ENCODE results near the gene MS4A10.

DNA sequence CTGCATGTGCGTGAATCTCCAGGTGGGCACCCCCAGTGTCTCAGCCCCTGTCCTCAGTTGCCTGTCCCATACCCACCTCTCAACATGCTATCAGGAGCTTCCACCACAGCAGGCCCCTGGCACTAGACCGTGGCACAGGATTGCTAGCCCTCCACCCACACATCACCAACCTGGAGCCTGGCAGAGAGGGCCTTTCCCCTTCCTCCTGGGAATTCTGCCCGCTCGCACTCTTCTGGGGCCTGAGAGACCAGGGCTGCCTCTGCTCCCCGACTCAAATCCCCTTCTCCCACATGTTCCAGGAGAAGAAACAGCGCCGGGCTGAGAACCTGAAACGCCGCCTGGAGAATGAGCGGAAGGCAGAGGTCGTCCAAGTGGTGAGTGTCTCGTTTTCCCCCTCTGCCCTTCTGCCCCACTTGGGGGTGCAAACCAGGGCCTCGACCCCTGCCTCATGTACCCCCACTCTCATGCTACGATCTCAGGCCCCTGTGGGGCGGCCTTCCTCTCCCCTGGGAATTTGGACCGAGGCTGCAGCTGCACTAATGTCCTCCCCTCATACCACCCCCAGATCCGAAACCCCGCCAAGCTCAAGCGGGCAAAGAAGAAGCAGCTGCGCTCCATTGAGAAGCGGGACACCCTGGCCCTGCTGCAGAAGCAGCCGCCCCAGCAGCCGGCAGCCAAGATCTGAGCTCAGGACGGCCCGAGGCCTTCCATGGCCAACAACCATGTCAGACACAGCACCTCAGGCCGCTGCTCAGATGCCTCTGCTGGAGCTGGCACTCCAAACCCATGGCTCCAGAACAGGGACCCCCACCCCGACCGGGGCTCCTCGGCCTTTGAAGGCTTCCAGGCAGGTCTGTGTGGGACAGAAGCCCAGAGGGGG is 64.7 kb downstream of the MS4A10 start:
- no peak for TF ChIP-seq POLR2AphosphoS5 (IDR thresholded peaks at IDR 0.05)
- TF ChIP-seq, protein P1, sequence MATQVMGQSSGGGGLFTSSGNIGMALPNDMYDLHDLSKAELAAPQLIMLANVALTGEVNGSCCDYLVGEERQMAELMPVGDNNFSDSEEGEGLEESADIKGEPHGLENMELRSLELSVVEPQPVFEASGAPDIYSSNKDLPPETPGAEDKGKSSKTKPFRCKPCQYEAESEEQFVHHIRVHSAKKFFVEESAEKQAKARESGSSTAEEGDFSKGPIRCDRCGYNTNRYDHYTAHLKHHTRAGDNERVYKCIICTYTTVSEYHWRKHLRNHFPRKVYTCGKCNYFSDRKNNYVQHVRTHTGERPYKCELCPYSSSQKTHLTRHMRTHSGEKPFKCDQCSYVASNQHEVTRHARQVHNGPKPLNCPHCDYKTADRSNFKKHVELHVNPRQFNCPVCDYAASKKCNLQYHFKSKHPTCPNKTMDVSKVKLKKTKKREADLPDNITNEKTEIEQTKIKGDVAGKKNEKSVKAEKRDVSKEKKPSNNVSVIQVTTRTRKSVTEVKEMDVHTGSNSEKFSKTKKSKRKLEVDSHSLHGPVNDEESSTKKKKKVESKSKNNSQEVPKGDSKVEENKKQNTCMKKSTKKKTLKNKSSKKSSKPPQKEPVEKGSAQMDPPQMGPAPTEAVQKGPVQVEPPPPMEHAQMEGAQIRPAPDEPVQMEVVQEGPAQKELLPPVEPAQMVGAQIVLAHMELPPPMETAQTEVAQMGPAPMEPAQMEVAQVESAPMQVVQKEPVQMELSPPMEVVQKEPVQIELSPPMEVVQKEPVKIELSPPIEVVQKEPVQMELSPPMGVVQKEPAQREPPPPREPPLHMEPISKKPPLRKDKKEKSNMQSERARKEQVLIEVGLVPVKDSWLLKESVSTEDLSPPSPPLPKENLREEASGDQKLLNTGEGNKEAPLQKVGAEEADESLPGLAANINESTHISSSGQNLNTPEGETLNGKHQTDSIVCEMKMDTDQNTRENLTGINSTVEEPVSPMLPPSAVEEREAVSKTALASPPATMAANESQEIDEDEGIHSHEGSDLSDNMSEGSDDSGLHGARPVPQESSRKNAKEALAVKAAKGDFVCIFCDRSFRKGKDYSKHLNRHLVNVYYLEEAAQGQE (IDR thresholded peaks at IDR 0.05; ENCODE audit: borderline replicate concordance) = no peak
- TF ChIP-seq, protein P2, sequence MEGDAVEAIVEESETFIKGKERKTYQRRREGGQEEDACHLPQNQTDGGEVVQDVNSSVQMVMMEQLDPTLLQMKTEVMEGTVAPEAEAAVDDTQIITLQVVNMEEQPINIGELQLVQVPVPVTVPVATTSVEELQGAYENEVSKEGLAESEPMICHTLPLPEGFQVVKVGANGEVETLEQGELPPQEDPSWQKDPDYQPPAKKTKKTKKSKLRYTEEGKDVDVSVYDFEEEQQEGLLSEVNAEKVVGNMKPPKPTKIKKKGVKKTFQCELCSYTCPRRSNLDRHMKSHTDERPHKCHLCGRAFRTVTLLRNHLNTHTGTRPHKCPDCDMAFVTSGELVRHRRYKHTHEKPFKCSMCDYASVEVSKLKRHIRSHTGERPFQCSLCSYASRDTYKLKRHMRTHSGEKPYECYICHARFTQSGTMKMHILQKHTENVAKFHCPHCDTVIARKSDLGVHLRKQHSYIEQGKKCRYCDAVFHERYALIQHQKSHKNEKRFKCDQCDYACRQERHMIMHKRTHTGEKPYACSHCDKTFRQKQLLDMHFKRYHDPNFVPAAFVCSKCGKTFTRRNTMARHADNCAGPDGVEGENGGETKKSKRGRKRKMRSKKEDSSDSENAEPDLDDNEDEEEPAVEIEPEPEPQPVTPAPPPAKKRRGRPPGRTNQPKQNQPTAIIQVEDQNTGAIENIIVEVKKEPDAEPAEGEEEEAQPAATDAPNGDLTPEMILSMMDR (IDR thresholded peaks at IDR 0.05; ENCODE audit: poor library complexity, severe bottlenecking) = no peak
- no peak for TF ChIP-seq EP300 (conservative IDR thresholded peaks at IDR 0.05; ENCODE audit: poor library complexity, severe bottlenecking)
- TF ChIP-seq TAF1 (IDR thresholded peaks at IDR 0.05; ENCODE audit: low read depth) = no peak

Data from neural cell (in vitro differentiated cells).